Trophoblast cell (in vitro differentiated cells and primary cell): ENCODE data around the gene LCE3A. TPM values are rescaled to one million over a fixed set of nuclear protein-coding genes. Genes with fewer than 3 reads are reported as not detected.
"Not testable (repeated sequence)": the region's sequence is repeated elsewhere in the genome, so short reads cannot be mapped to it uniquely, and the experiment has no call there.

Experiments
- DNase-seq, 2 donors: peaks; one replicate each; pipeline ENCODE4 v3.0.0-alpha.2; 2016
- H2AFZ ChIP-seq: 2 replicates; pipeline ENCODE4 v1.6.1; 2013; ENCODE audit warnings: low read length, moderate library complexity, mild to moderate bottlenecking; ENCODE audit not compliant: insufficient read depth, poor library complexity
- H2AK5ac ChIP-seq: 2 replicates; pipeline ENCODE4 v1.6.1; 2013; ENCODE audit warnings: mild to moderate bottlenecking, low read length
- H2BK120ac ChIP-seq: 2 replicates; pipeline ENCODE4 v1.6.1; 2013; ENCODE audit warnings: low read length, mild to moderate bottlenecking, moderate library complexity; ENCODE audit not compliant: insufficient read depth, poor library complexity
- H2BK12ac ChIP-seq: 2 replicates; pipeline ENCODE4 v1.6.1; 2013; ENCODE audit warnings: mild to moderate bottlenecking, low read length, moderate library complexity
- H2BK5ac ChIP-seq: 2 replicates; pipeline ENCODE4 v1.6.1; 2013; ENCODE audit warnings: low read length, low read depth, moderate library complexity, mild to moderate bottlenecking; ENCODE audit not compliant: poor library complexity
- H3K14ac ChIP-seq: 2 replicates; pipeline ENCODE4 v1.6.1; 2013; ENCODE audit warnings: mild to moderate bottlenecking, low read length
- H3K18ac ChIP-seq: 2 replicates; pipeline ENCODE4 v1.6.1; 2013; ENCODE audit warnings: mild to moderate bottlenecking, low read length
- H3K23ac ChIP-seq: 2 replicates; pipeline ENCODE4 v1.6.1; 2013; ENCODE audit warnings: low read length
- H3K27ac ChIP-seq: 2 replicates; pipeline ENCODE4 v1.5.1; 2013; ENCODE audit warnings: low read depth, mild to moderate bottlenecking, inconsistent platforms, low read length, moderate library complexity
- H3K27me3 ChIP-seq: 2 replicates; pipeline ENCODE4 v1.6.1; 2013; ENCODE audit warnings: inconsistent platforms, mild to moderate bottlenecking, low read length, moderate library complexity; ENCODE audit not compliant: insufficient read depth
- H3K36me3 ChIP-seq, 2 experiments: 1 replicate in 1 of 2; 2 replicates in 1 of 2; pipeline ENCODE4 v1.6.1; 2013; ENCODE audit warnings: low read length in 2 of 2, mild to moderate bottlenecking in 2 of 2, moderate library complexity in 1 of 2; ENCODE audit not compliant: insufficient read depth in 2 of 2, control insufficient read depth in 1 of 2
- H3K4ac ChIP-seq: 2 replicates; pipeline ENCODE4 v1.6.1; 2013; ENCODE audit warnings: low read depth, mild to moderate bottlenecking, low read length, moderate library complexity
- H3K4me1 ChIP-seq, 2 experiments: 1 replicate in 1 of 2; 2 replicates in 1 of 2; pipeline ENCODE4 v1.6.1; 2013; ENCODE audit warnings: low read length in 2 of 2, mild to moderate bottlenecking in 2 of 2, moderate library complexity in 1 of 2; ENCODE audit not compliant: insufficient read depth in 2 of 2, control insufficient read depth in 1 of 2
- H3K4me2 ChIP-seq: 2 replicates; pipeline ENCODE4 v1.6.1; 2013; ENCODE audit warnings: inconsistent platforms, mild to moderate bottlenecking, low read length, moderate library complexity
- H3K4me3 ChIP-seq: 2 replicates; pipeline ENCODE4 v1.5.1; 2013; ENCODE audit warnings: mild to moderate bottlenecking, low read depth, low read length, inconsistent platforms
- H3K79me1 ChIP-seq: one replicate; pipeline ENCODE4 v1.6.1; 2013; ENCODE audit warnings: low read length
- H3K79me2 ChIP-seq: 2 replicates; pipeline ENCODE4 v1.6.1; 2013; ENCODE audit warnings: low read length, mild to moderate bottlenecking; ENCODE audit not compliant: control insufficient read depth, insufficient read depth, poor library complexity
- H3K9ac ChIP-seq: 2 replicates; pipeline ENCODE4 v1.6.1; 2013; ENCODE audit warnings: mild to moderate bottlenecking, low read length
- H3K9me3 ChIP-seq: 2 replicates; pipeline ENCODE4 v1.6.1; 2013; ENCODE audit warnings: low read depth, mild to moderate bottlenecking, control low read depth, inconsistent platforms, low read length; ENCODE audit not compliant: insufficient read depth
- H4K12ac ChIP-seq: 2 replicates; pipeline ENCODE4 v1.6.1; 2013; ENCODE audit warnings: low read depth, mild to moderate bottlenecking, low read length, moderate library complexity
- H4K8ac ChIP-seq: 2 replicates; pipeline ENCODE4 v1.6.1; 2013; ENCODE audit warnings: low read depth, mild to moderate bottlenecking, low read length, moderate library complexity
- H4K91ac ChIP-seq: one replicate; pipeline ENCODE4 v1.6.1; 2013; ENCODE audit warnings: low read depth, mild to moderate bottlenecking, low read length, moderate library complexity
- WGBS: extraction: QIAGEN DNeasy Blood & Tissue Kit; methylation state at CpG from one replicate; pipeline ENCODE4 v1.1.7; 2013; ENCODE audit warnings: missing lambda C conversion rate; ENCODE audit not compliant: insufficient read length, insufficient coverage; ENCODE audit errors: extremely low coverage; 5-methylcytosine and 5-hydroxymethylcytosine counted together
- polyA plus RNA-seq: library from polyadenylated mRNA; stranded (reverse); fragments of 200-250 nt; gene quantifications from 2 replicates; pipeline ENCODE4 v1.2.3, GENCODE V29; 2013

The LCE3A gene
- not detected in 2 replicates for polyA plus RNA-seq

GRCh38 chr1:152622803-152623202 lies at the start of gene LCE3A:
Gene LCE3A, minus strand, starts transcription at chr1:152623103. Its CDS starts 0 bp downstream, at chr1:152623103.
- Histone ChIP-seq H2BK120ac (no peak within 1 kb of the TSS), H3K4me1 (no peaks in the 10 kb centered on the region), H2AFZ (no peak within 1 kb of the TSS), H3K4me3 (no peak within 1 kb of the TSS), H3K23ac (no peak within 1 kb of the TSS), H3K9me3 (peaks cover 32% of the 10 kb centered on the region), H3K27ac (no peak within 1 kb of the TSS), H2AK5ac (no peak within 1 kb of the TSS), H3K18ac (no peak within 1 kb of the TSS), H4K91ac (no peak within 1 kb of the TSS), H3K4ac (no peak within 1 kb of the TSS), H2BK12ac (no peak within 1 kb of the TSS), H3K36me3 (no peaks in the 10 kb centered on the region), H4K8ac (no peak within 1 kb of the TSS), H3K79me1 (no peaks in the 10 kb centered on the region), H3K4me2 (no peak within 1 kb of the TSS), H2BK5ac (no peak within 1 kb of the TSS), H3K14ac (no peak within 1 kb of the TSS), H3K79me2 (no peaks in the 10 kb centered on the region), H4K12ac (no peak within 1 kb of the TSS), H3K9ac (no peak within 1 kb of the TSS), H3K27me3 (no peaks in the 10 kb centered on the region)
- no CpG with 5 or more reads among the region's 10 CpGs for WGBS
- peak; percentile 63 to 68 for DNase-seq

GRCh38 chr1:152667648-152668047 lies 44.7 kb upstream of the LCE3A start:
- no peak overlapping the region for H4K91ac ChIP-seq
- H3K14ac ChIP-seq: no peak overlapping the region
- H4K8ac ChIP-seq: no peak overlapping the region
- H3K79me2 ChIP-seq: no peaks in the 10 kb centered on the region
- no peak overlapping the region for H3K9ac ChIP-seq
- H3K23ac ChIP-seq: no peak overlapping the region
- H2BK120ac ChIP-seq: no peak overlapping the region
- no peak overlapping the region for H2BK12ac ChIP-seq
- H2BK5ac ChIP-seq: no peak overlapping the region
- no peaks in the 10 kb centered on the region for H3K36me3 ChIP-seq
- no peak overlapping the region for H3K18ac ChIP-seq
- WGBS: no CpG with 5 or more reads among the region's 5 CpGs
- H3K27ac ChIP-seq: no peak overlapping the region
- H4K12ac ChIP-seq: no peak overlapping the region
- H2AFZ ChIP-seq: no peak overlapping the region
- no peaks in the 10 kb centered on the region for H3K27me3 ChIP-seq
- H3K9me3 ChIP-seq: peaks cover 30% of the 10 kb centered on the region
- H3K4ac ChIP-seq: no peak overlapping the region
- no peaks in the 10 kb centered on the region for H3K79me1 ChIP-seq
- no peaks in the 10 kb centered on the region for H3K4me1 ChIP-seq
- no peak for DNase-seq
- no peak overlapping the region for H3K4me3 ChIP-seq
- no peak overlapping the region for H2AK5ac ChIP-seq
- no peak overlapping the region for H3K4me2 ChIP-seq

GRCh38 chr1:152666171-152666570 lies 43.3 kb upstream of the LCE3A start:
- H4K8ac ChIP-seq: not testable (repeated sequence)

GRCh38 chr1:152663098-152663497 lies 40.2 kb upstream of the LCE3A start, which contains the start of gene LCE2D:
Gene LCE2D, plus strand, starts transcription at chr1:152663380. Its CDS starts 726 bp downstream, at chr1:152664106.
- no peak within 1 kb of the TSS for H3K4me2 ChIP-seq
- no peak within 1 kb of the TSS for H2BK5ac ChIP-seq
- no peak within 1 kb of the TSS for H4K91ac ChIP-seq
- no peak within 1 kb of the TSS for H2BK12ac ChIP-seq
- no peak within 1 kb of the TSS for H3K27ac ChIP-seq
- H2AFZ ChIP-seq: no peak within 1 kb of the TSS
- no peak within 1 kb of the TSS for H3K18ac ChIP-seq
- H4K12ac ChIP-seq: no peak within 1 kb of the TSS
- no peaks in the 10 kb centered on the region for H3K79me2 ChIP-seq
- no peaks in the 10 kb centered on the region for H3K4me1 ChIP-seq
- H3K36me3 ChIP-seq: no peaks in the 10 kb centered on the region
- no peak within 1 kb of the TSS for H2AK5ac ChIP-seq
- H3K9me3 ChIP-seq: peaks cover 26% of the 10 kb centered on the region
- no peaks in the 10 kb centered on the region for H3K27me3 ChIP-seq
- H3K23ac ChIP-seq: no peak within 1 kb of the TSS
- WGBS: no CpG with 5 or more reads among the region's 3 CpGs
- DNase-seq: peak in 1 of 2 donors; percentile 36
- H4K8ac ChIP-seq: no peak within 1 kb of the TSS
- H3K79me1 ChIP-seq: no peaks in the 10 kb centered on the region
- no peak within 1 kb of the TSS for H3K4me3 ChIP-seq
- H3K14ac ChIP-seq: no peak within 1 kb of the TSS
- H3K4ac ChIP-seq: no peak within 1 kb of the TSS
- H3K9ac ChIP-seq: no peak within 1 kb of the TSS
- H2BK120ac ChIP-seq: no peak within 1 kb of the TSS

More at GRCh38 chr1:152666171-152666570, 43.3 kb upstream of the LCE3A start:
- not testable (repeated sequence) for H2AFZ ChIP-seq, H3K79me1 ChIP-seq, H3K14ac ChIP-seq, H3K4me3 ChIP-seq, H2AK5ac ChIP-seq, H3K18ac ChIP-seq, H3K4ac ChIP-seq, H3K4me2 ChIP-seq, H2BK120ac ChIP-seq, DNase-seq, H3K23ac ChIP-seq, H3K27ac ChIP-seq, H3K36me3 ChIP-seq, H4K12ac ChIP-seq, H3K27me3 ChIP-seq, H3K9ac ChIP-seq, H2BK12ac ChIP-seq, H2BK5ac ChIP-seq, H3K4me1 ChIP-seq, H4K91ac ChIP-seq, H3K79me2 ChIP-seq
- H3K9me3 ChIP-seq: peaks cover 25% of the 10 kb centered on the region
- WGBS: no CpG with 5 or more reads among the region's 1 CpG
